ENCODE measurements around the gene AKIP1. TPM values are rescaled to one million over a fixed set of nuclear protein-coding genes. Genes with fewer than 3 reads are reported as not detected.
A peak's percentile ranks its signal among the peaks of the same experiment; 100 is the strongest.

AKIP1 gene
- total and polyA plus RNA-seq, 9 of the 15 experiments (the other 6 are each of a cell fraction or from before 2014, with no cell fraction given) = 9.0 to 52.6 (median 36.2) TPM

- TF ChIP-seq ZC3H4 (CRISPR knock-in tag; IDR thresholded peaks at IDR 0.05; ENCODE audit: borderline replicate concordance) (no peak), KAT7 (CRISPR knock-in tag; IDR thresholded peaks at IDR 0.05; ENCODE audit: borderline replicate concordance) (no peak), RAD51 (IDR thresholded peaks at IDR 0.05; ENCODE audit: borderline replicate concordance, low read depth) (peak; percentile 46), SUPT5H (IDR thresholded peaks at IDR 0.05) (no peak), POLR3G (IDR thresholded peaks at IDR 0.05; ENCODE audit: extremely low read depth, insufficient read length, insufficient replicate concordance) (no peak), TRIM25 (IDR thresholded peaks at IDR 0.05; ENCODE audit: borderline replicate concordance) (no peak), MEF2D (tag; conservative IDR thresholded peaks at IDR 0.05; ENCODE audit: low read depth) (peak; percentile 85; the same call in 1 of the 2 replicates), ZNF780A (CRISPR knock-in tag; IDR thresholded peaks at IDR 0.05) (no peak), HDGF (IDR thresholded peaks at IDR 0.05) (no peak), GABPA (tag; conservative IDR thresholded peaks at IDR 0.05; ENCODE audit: low read depth) (no peak), SAFB (IDR thresholded peaks at IDR 0.05; ENCODE audit: borderline replicate concordance, low read depth, low read length) (no peak), TCF7L2 (IDR thresholded peaks at IDR 0.05; ENCODE audit: low read depth, low read length) (0 out of 2 replicates have a peak, but pooled peaks have one; percentile 34), ZHX1 (conservative IDR thresholded peaks at IDR 0.05; ENCODE audit: low read length) (no peak), KDM1A (IDR thresholded peaks at IDR 0.05) (no peak), ZNF655 (CRISPR knock-in tag; IDR thresholded peaks at IDR 0.05) (no peak), ZNF197 (CRISPR knock-in tag; IDR thresholded peaks at IDR 0.05; ENCODE audit: low read depth) (no peak)
These were observed 3.1 kb downstream of the AKIP1 start (continued) for GRCh38 chr11:8913961-8914660.
